PC-9 (cell line): ENCODE results near the gene GOLIM4. TPM values are rescaled to one million over a fixed set of nuclear protein-coding genes. Genes with fewer than 3 reads are reported as not detected.

Experiments
- BruUV-seq: library from RNA; stranded (reverse); fragments of 400-500 nt; replicated peaks from 2 replicates; lab custom pipeline; 2021; lab: Mats Ljungman, UMichigan
- CTCF ChIA-PET: fragments of 300-600 bp; sonication (Branson Sonifier 250); formaldehyde crosslinking; loops from one replicate; lab custom pipeline; 2022; ENCODE audit warnings: antibody characterized with exemption; lab: Charles Lee
- POLR2A ChIA-PET: fragments of 300-600 bp; sonication (Branson Sonifier 250); formaldehyde crosslinking; loops from one replicate; lab custom pipeline; 2022; ENCODE audit warnings: antibody characterized with exemption; ENCODE audit not compliant: unreplicated experiment; lab: Charles Lee
- DNase-seq, 2 experiments: peaks; one replicate each; pipeline versions ENCODE4 v3.0.0 to v3.0.0-alpha.2; 2015 to 2022; ENCODE audit warnings: mixed read lengths in 1 of 2
- H2AFZ ChIP-seq: fragments of 200-600 bp; sonication (generic); 2 replicates; pipeline ENCODE4 v1.8.1; 2017; ENCODE audit warnings: antibody characterized with exemption
- H3F3A ChIP-seq: fragments of 200-600 bp; sonication (generic); 2 replicates; pipeline ENCODE4 v1.8.1; 2017; ENCODE audit warnings: antibody characterized with exemption, mild to moderate bottlenecking, low read depth; ENCODE audit not compliant: insufficient read depth
- H3K27ac ChIP-seq: fragments of 200-600 bp; sonication (generic); 2 replicates; pipeline ENCODE4 v1.6.1; 2016; ENCODE audit warnings: mixed run types
- H3K27me3 ChIP-seq: fragments of 200-600 bp; sonication (generic); 2 replicates; pipeline ENCODE4 v1.6.1; 2016; ENCODE audit warnings: low read depth, mixed run types; ENCODE audit not compliant: insufficient read depth
- H3K36me3 ChIP-seq: fragments of 200-600 bp; sonication (generic); 2 replicates; pipeline ENCODE4 v1.6.1; 2016; ENCODE audit warnings: low read depth, mixed run types
- H3K4me1 ChIP-seq: fragments of 200-600 bp; sonication (generic); replicated peaks from 2 replicates; pipeline ENCODE4 v1.6.1; 2016; ENCODE audit warnings: mixed run types; ENCODE audit not compliant: insufficient read depth
- H3K4me2 ChIP-seq: fragments of 200-600 bp; sonication (generic); 2 replicates; pipeline ENCODE4 v1.6.1; 2017; ENCODE audit warnings: mixed run types
- H3K4me3 ChIP-seq: fragments of 200-600 bp; sonication (generic); 2 replicates; pipeline ENCODE4 v1.6.1; 2016; ENCODE audit warnings: mixed run types
- H3K79me2 ChIP-seq: fragments of 200-600 bp; sonication (generic); 2 replicates; pipeline ENCODE4 v1.6.1; 2017; ENCODE audit warnings: low read depth, mixed run types
- H3K9me2 ChIP-seq: fragments of 200-600 bp; sonication (generic); 2 replicates; pipeline ENCODE4 v1.8.1; 2017; ENCODE audit warnings: mild to moderate bottlenecking; ENCODE audit not compliant: insufficient read depth
- H3K9me3 ChIP-seq: fragments of 200-600 bp; sonication (generic); 2 replicates; pipeline ENCODE4 v1.8.1; 2016; ENCODE audit warnings: low read depth; ENCODE audit not compliant: insufficient read depth
- H4K20me1 ChIP-seq: fragments of 200-600 bp; sonication (generic); 2 replicates; pipeline ENCODE4 v1.8.1; 2017; ENCODE audit not compliant: insufficient read depth
- CTCF ChIP-seq: fragments of 200-600 bp; sonication (generic); conservative IDR thresholded peaks from 2 replicates; pipeline ENCODE4 v1.6.1; 2017; ENCODE audit warnings: mixed run types, antibody characterized with exemption, mild to moderate bottlenecking, moderate library complexity
- EZH2 ChIP-seq: fragments of 200-600 bp; sonication (generic); IDR thresholded peaks from 2 replicates; pipeline ENCODE4 v1.8.0; 2017; ENCODE audit warnings: antibody characterized with exemption, low read depth
- intact Hi-C: fragments of 100-400 bp; cut with micrococcal nuclease; formaldehyde crosslinking; loops from one replicate; pipeline ENCODE4 v1.10.0; 2022; ENCODE audit not compliant: unreplicated experiment
- total RNA-seq: library from RNA; stranded (reverse); gene quantifications from 2 replicates; pipeline ENCODE4 v1.2.3, GENCODE V29; 2021

Gene GOLIM4
- total RNA-seq, 1 experiment from 2014 or later: 17.5 TPM

GRCh38 chr3:168044049-168044448 lies 51.7 kb downstream of the GOLIM4 start:
- Histone ChIP-seq H3K36me3 (no peaks in the 10 kb centered on the region), H3K4me3 (no peak overlapping the region), H4K20me1 (no peaks in the 10 kb centered on the region), H3K4me2 (no peak overlapping the region), H3K9me2 (no peaks in the 10 kb centered on the region), H3K27me3 (no peaks in the 10 kb centered on the region), H2AFZ (no peak overlapping the region), H3K27ac (no peak overlapping the region), H3K79me2 (no peaks in the 10 kb centered on the region), H3F3A (no peaks in the 10 kb centered on the region), H3K4me1 (no peaks in the 10 kb centered on the region), H3K9me3 (no peaks in the 10 kb centered on the region)
- ChIA-PET CTCF (no interaction called here), POLR2A (no interaction called here)
- no TSS peak for BruUV-seq
- intact Hi-C loops: loop anchor here (5.0 kb wide), 1 partner anchor 207 kb away; no protein-coding TSS in a partner anchor
- DNase-seq: no peak
- TF ChIP-seq EZH2 (no peak), CTCF (no peak)

- no peaks in the 10 kb centered on the region for H3F3A ChIP-seq
- H3K4me3 ChIP-seq: no peak overlapping the region
- H3K9me3 ChIP-seq: no peaks in the 10 kb centered on the region
- no TSS peak for BruUV-seq
- H3K79me2 ChIP-seq: no peaks in the 10 kb centered on the region
- H3K9me2 ChIP-seq: no peaks in the 10 kb centered on the region
- no peak overlapping the region for H3K4me2 ChIP-seq
- no peaks in the 10 kb centered on the region for H3K27me3 ChIP-seq
- TF ChIP-seq EZH2 (no peak), CTCF (peak; percentile 74)
- H2AFZ ChIP-seq: no peak overlapping the region
- intact Hi-C loops: loop anchor here (1.0 to 5.0 kb wide), 3 partner anchors 112 to 633 kb away; no protein-coding TSS in a partner anchor
- no peaks in the 10 kb centered on the region for H3K36me3 ChIP-seq
- CTCF ChIA-PET: interaction anchor here (0.5 to 1.0 kb wide), 4 partner anchors 91 to 661 kb away, joined by 3 to 4 read pairs (median 3); partner anchors contain the start of gene ZBBX
- POLR2A ChIA-PET: no interaction called here
- no peak overlapping the region for H3K27ac ChIP-seq
- H3K4me1 ChIP-seq: no peaks in the 10 kb centered on the region
- DNase-seq: no peak
- H4K20me1 ChIP-seq: no peaks in the 10 kb centered on the region
These were observed 55.0 kb downstream of the GOLIM4 start for GRCh38 chr3:168040607-168041208.

- Histone ChIP-seq H3K27ac (no peak overlapping the region), H4K20me1 (no peaks in the 10 kb centered on the region), H3K9me3 (no peaks in the 10 kb centered on the region), H3K9me2 (no peaks in the 10 kb centered on the region), H3K4me1 (no peaks in the 10 kb centered on the region), H3K4me2 (no peak overlapping the region), H3K36me3 (no peaks in the 10 kb centered on the region), H3F3A (no peaks in the 10 kb centered on the region), H3K27me3 (no peaks in the 10 kb centered on the region), H3K4me3 (no peak overlapping the region), H3K79me2 (no peaks in the 10 kb centered on the region), H2AFZ (no peak overlapping the region)
- CTCF ChIA-PET: no interaction called here
- POLR2A ChIA-PET: no interaction called here
- intact Hi-C loops: no loop called here
- TF ChIP-seq EZH2: no peak
- no peak for TF ChIP-seq CTCF
- BruUV-seq: no TSS peak
- no peak for DNase-seq
These were observed 58.7 kb downstream of the GOLIM4 start for GRCh38 chr3:168037020-168037419.
